Germinal center (tissue), 1 donor: ENCODE measurements around the gene SEZ6.

Experiments
- DNase-seq: peaks from one replicate; pipeline ENCODE4 v3.0.0; 2012; ENCODE audit warnings: mixed read lengths, low spot score

Gene SEZ6, protein sequence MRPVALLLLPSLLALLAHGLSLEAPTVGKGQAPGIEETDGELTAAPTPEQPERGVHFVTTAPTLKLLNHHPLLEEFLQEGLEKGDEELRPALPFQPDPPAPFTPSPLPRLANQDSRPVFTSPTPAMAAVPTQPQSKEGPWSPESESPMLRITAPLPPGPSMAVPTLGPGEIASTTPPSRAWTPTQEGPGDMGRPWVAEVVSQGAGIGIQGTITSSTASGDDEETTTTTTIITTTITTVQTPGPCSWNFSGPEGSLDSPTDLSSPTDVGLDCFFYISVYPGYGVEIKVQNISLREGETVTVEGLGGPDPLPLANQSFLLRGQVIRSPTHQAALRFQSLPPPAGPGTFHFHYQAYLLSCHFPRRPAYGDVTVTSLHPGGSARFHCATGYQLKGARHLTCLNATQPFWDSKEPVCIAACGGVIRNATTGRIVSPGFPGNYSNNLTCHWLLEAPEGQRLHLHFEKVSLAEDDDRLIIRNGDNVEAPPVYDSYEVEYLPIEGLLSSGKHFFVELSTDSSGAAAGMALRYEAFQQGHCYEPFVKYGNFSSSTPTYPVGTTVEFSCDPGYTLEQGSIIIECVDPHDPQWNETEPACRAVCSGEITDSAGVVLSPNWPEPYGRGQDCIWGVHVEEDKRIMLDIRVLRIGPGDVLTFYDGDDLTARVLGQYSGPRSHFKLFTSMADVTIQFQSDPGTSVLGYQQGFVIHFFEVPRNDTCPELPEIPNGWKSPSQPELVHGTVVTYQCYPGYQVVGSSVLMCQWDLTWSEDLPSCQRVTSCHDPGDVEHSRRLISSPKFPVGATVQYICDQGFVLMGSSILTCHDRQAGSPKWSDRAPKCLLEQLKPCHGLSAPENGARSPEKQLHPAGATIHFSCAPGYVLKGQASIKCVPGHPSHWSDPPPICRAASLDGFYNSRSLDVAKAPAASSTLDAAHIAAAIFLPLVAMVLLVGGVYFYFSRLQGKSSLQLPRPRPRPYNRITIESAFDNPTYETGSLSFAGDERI

DNA sequence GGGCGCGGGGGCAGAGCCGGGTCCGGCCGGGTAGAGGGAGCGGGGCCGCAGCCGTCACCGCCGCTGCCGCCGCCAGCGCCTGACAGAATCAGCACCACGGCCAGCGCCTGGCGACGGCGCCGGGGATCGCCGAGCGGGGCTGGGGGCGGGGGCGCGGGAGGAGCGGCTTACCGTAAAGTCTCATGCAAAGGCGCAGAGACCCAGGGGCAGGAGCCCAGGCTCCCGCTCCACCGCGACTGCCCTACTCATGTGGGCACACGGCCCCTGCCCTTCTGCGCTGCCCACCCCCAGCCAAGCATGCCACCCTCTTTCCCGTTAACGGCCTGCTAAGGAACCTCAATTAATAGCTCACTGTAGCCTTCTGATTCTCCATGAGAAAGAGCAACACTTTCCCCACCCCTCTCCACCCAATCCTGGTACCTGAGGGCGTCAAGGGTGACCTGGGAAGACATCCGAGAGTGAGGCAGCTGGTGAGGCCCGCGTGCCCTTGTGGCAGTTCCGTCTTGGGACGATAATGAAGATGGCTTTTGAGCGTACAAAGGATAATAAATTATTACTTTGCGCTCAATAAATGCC, at the start of gene SEZ6:
Gene SEZ6, minus strand, starts transcription at position 98 of the 576 bp plus-strand sequence. CDS start 164 bp downstream, outside the sequence.
- peak; percentile 81 for DNase-seq

DNA sequence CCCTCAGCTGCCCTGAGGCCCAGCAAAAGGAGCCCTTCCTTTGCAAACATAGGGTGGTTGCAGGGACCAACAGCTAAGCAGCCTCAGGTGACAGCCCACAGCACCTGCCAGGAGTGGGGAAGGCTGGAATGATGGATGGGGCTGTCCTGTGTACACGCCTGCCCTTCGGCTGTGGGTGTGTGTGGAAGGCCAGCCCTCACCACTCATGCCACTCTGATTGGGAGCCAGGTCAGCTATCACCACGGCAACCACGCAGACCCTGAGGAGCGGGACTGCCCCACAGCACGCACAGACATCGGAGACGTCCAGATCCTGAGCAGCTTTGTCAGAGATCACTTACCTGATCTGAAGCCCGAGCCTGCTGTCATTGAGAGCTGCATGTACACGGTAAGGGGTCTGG, 49.0 kb upstream of the SEZ6 start:
- no peak for DNase-seq

DNA sequence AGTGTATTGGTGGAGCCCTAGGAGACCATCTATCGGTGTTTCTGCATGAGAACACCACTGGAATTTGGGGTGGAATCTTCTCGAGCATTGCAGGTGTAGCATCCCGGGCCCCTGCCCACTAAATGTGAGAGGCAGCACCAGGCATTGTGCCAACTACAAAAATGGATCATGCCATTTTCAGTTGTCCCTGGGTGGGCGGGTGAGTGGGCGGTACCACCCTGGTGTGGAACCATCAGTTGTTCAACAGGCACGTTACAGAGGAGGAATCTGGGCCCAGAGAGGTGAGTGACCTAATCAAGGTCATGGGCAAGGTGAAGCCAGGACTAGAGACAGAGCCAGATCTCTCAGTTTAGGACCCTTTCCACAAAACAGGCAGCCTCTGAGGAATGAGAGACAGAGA, 45.9 kb upstream of the SEZ6 start:
- DNase-seq: no peak

DNA sequence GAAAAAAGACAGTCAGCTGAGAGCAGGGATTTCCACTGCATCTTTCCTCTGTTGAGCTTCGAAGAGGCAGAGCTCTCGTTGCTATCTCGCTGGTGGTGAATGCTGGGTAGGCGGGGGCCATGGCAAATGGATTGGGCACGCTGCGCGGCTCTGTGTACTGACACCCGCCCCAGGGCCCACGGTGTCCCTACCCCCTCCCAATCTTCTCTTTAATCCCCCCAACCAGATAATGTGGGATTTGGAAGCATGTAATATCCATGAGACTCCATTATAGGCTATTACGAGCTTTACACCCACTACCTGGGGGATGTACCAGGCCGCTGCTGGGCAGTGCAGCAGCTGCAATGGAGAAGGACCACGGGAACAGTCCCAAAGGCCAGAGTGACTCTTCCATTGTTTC, 45.4 kb upstream of the SEZ6 start:
- DNase-seq: no peak

DNA sequence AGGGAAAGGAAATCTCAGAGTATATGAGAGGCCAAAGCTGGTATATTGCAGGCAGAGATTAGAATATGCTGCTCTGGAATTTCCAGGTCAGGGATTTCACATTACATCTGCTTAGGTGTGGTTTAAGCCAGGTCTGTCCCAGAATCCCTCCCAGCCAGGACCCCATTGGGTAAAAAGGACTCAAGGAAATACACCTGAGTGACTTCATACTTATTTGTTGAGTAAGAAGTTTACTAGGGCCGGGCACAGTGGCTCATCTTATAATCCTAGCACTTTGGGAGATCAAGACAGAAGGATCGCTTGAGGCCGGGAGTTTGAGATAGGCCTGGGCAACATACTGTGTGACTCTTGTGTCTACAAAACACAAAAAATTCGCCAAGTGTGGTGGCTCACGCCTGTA, 44.3 kb upstream of the SEZ6 start:
- DNase-seq: no peak

DNA sequence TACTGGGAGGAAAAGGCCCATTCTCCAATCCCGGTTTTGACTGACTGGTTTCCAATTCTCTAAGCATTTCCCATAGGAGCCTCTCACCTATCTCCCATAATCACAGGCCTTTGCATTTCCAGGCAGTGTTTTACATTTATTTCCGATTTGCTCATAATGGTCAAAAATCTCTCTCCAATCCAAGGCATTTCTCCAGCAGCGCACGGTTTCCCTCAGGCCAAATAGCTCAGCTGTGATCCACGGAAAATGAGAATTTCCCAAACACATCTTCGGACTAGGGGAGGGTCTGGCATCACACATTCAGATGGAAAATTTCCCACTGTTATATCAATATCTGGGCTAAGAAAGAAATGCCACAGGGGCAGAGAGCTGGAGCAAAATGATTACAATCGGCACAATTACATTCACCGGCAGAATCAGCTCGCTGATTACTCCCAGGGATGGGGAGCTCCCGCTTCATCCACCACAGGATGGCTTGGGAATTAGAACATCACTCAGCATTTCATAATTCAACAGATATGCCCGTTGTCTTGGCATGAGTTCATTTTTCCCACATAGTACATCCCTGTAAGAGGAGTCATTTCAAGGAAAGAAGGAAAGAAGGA, 43.8 kb upstream of the SEZ6 start:
- DNase-seq: no peak

DNA sequence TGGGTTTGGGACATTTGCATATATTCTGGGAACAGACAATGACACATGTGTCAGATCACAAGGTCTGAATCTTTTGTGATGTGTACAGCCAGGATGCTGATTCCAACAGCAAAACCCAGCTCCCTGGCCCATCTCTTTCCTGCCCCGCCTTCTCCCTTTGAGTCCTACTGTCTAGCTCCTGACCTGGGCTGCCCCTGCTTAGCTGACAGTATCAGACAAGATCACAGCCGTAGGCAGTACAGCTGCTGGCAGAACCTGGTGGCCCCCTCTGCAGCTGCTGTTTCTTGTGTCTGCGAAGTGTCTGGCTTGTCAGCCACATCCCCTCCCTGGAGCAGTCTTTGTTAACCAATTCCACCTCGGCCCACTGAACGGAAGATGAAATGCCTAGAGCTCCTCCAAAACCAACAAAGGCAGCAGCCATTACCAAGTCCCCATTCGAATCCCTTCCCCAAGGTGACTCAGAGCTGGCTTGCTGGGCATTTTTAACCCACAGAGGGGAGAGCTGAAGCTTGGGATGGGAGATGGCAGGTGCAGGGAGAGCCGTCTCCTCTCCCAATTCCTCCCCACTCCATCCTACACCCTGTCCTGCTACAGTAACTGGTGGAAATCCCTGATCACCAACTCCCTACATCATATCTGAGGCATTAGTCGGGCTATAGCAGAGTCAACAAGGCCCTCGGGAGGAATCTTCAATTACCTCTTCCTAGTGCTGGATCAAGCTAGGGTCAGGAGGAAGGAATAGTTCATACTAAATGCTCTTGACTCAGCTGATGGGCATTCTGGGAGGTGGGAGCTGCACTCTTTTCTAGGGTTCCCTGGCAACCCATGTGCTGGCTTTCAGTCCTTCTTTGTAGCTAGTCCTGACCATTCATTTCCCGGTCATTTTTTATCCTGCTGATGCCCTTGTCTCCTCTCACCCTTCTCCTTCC, 42.9 kb upstream of the SEZ6 start:
- no peak for DNase-seq

DNA sequence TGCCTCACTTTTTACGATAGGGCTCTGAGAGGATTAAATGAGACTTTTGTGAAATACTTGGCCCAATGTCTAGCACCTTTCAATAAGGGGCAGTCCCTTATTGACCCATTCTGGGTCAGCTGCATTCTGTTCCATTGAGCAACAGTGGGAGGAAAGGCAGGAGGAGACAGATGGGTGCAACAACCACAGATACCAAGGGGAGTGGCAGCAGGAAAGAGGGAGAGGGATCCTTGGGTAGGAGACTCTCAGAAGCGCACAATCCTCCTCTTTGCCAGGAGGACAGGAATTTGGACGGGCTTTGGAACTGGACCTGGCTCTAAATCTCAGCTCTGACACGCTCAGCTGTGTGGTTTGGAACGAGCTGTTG, 40.6 kb upstream of the SEZ6 start:
- no peak for DNase-seq

DNA sequence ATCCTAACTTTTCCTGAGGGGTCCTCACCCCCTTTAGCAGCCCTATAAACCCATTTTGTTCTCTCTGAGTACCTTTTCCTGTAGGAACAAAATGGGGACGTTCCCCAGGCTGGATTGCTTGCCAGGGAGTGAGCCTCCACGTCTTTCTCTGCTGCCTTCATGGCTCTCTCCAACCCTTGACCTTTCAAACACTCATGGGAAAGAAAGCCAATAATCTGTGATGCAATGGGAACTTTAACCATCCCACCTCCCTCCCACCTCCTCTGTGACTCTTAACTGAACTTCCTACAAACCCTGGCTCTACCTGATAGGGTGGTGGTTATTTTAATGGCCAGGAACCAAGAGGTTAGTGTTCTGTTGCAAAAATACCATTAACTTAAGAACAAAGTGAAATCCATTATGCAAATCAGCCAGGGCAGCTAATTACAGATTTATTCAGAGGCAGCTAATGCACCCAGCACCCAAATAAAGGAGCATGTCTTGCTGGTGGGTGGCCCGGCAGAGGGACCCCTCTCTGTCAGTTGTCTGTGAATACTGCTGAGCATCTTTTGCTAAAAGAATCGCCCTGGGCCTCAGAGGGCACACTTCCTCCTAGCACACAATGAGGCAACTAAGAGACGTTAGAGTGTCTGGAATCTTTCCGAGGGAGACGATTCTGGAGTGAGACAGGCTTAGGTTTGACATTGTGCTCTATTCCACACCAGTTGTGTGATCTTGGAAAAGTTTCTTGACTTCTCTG, 40.1 kb upstream of the SEZ6 start:
- DNase-seq: no peak

DNA sequence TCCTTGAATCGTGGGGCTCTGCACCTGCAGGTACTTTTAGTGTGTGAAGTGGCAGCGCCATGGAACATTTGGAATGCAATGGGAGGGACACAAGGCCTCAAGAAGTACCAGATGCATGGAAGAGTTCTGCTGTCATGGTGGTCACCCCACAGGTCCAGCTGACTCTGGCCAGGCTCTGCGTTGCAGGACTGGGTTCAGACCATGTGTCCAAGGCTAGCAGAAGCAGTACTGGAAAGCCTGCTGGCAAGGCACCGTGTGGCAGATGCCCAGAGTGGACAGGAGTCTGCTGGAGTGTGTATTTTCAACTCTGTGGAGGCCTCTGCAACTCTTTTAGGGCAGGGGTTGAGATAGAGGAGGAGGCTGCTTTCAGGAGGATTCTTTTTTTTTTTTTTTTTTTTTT, 39.2 kb upstream of the SEZ6 start:
- DNase-seq: no peak

DNA sequence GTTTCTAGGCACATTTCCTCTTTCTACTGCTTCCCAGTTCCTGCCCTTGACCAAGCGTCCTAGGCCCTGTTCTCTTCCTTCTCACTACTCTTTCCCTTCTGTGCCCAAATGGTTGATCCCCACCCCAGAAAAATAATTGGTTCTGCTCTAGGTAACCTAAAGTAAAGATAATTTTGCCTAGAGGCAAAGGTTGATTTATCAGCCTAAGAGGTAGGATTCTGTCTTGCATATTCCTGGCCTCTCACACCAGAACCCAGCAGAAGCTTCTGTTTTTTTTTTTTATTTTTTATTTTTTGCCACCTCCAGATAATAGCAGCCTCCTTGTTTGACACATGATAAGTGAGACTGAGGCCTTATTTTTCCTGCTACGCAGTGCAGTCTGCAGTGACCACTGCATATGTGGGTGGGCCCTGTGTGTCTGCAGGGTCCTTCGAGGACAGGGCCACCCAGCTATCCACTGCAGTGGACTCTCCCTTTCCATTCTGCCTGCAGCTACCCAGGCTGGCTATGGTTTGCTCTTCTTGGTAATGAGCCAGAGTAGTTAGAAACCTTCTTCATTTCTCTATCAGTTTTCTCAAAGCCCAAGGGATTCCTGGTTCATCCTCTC, 37.8 kb upstream of the SEZ6 start:
- DNase-seq: no peak

DNA sequence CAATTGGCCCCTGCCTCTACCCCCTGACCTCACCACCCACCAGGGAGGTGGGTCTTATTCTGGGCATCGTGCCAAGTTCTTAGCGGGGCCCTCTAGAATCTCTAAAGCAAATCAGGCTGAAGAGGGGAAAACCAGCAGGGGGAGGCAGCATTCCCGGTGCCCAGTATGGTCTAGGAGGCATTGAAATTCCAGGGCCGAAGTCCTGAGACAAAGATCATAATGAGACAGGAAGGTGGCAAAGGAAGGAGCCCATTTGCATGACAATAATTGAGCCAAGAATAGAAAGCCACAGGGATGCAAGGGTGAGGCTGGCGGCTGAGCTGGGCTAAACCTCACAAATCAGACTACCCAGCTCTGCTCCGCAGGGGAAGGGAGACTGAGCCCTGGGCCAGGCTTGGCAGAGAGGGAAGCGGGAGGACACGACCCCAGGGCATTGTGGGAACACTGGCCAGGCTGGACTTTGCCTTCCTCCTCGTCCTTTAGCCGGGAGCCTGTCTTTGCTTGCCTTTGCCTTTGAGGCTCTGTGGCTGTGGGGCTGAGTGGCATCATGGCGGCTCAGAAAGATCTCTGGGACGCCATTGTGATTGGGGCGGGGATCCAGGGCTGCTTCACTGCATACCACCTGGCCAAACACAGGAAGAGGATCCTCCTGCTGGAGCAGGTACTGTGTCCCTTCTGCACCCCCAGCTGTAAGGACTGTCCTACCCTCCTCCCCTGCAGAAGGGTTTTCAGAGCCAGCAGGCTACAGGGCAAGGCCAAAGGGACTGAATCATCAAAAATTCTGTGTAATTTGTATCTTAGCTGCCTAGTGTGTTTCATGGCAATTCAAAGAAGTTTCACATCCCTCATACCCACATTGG, 37.1 kb upstream of the SEZ6 start, which contains the start of gene PIPOX:
Gene PIPOX, plus strand, starts transcription at position 463 of the 860 bp plus-strand sequence. Its CDS starts 85 bp downstream, at position 548.
- DNase-seq: peak; percentile 39

DNA sequence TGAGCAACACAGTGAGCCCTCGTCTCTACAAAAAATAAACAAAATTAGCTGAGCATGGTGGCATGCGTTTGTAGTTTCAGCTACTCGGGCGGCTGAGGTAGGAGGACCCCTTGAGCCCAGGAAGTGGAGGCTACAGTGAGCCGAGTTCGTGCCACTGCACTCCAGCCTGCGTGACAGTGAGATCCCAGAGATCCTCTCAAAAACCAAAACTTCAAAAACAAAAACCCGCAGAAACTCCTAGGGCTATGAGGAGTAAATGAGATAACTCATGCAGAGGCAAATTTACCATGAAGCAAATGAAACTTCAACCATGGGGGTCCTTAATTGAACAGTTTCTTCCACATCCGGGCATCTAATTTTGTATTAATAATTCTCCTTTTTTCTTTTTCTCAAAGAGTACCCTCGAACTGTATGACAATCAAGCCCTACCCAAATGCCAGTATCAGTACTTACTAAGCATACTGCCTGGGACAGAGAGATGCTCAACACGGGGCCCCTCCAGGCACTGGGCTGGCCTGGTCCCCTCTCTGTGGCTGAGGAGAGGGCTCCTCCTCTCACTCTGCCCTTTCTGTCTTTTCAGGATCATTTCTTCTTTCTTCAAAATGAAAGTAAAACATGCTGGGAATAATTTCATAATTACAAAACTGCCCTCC, 36.3 kb upstream of the SEZ6 start:
- DNase-seq: no peak

DNA sequence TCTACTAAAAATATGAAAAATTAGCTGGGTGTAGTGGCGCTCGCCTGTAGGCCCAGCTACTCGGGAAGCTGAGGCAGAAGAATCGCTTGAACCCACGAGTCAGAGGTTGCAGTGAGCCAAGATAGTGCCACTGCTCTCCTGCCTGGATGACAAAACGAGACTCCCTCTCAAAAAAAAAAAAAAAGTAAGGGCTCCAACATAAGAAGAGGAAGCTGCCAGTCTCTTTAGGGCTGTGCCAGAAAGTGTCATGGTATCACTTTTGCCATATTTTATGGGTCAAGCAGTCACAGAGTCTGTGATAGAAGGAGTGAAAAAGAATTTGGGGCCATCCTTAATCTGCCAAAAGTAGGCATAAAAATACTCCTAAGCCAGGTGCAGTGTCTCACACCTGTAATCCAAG, 35.7 kb upstream of the SEZ6 start:
- DNase-seq: no peak

DNA sequence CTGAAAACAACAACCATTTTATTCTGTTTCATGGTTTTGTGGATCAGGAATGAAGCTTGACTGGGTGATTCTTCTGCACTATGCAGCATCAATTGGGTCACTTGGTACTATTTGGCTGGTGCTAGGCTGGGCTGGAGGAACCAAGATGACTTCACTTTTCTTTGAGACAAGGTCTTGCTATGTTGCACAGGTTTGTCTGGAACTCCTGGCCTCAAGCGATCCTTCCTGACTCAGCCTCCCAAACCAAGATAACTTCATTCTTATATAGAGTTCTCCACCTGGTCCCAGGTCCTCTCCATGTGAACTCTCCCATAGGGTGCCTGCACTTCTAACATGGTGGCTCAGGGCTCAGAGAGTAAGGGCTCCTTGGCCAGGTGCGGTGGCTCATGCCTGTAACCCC, 35.3 kb upstream of the SEZ6 start:
- DNase-seq: no peak

DNA sequence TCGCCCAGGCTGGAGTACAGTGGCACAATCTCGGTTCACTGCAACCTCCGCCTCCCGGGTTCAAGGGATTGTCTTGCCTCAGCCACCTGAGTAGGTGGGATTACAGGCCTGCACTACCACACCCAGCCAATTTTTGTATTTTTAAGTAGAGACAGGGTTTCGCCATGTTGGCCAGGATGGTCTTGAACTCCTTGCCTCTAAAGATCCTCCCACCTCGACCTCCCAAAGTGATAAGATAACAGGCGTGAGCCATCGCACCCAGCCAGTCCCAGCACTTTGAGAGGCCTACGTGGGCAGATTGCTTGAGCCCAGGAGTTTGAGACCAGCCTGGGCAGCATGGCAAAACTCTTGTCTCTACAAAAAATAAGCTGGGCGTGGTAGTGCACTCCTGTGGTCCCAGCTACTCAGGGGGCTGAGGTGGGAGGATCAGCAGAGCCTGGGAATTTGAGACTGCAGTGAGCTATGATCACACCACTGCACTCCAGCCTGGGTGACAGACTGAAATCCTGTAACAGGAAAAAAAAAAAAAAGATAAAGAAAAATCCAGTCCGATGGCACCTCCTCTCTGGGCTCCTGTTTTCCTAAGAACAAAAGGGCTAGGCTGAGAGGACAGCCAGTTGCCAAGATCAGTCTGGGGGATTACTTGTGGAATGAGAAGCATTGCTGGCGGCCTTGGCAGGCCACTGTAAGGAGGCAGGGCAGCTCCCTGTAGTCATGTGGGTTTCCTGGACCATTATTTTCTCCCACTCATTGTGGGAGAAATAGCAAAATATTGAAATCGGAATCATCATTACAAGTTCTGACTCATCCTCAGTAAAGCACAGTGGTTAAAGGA, 34.1 kb upstream of the SEZ6 start:
- no peak for DNase-seq

DNA sequence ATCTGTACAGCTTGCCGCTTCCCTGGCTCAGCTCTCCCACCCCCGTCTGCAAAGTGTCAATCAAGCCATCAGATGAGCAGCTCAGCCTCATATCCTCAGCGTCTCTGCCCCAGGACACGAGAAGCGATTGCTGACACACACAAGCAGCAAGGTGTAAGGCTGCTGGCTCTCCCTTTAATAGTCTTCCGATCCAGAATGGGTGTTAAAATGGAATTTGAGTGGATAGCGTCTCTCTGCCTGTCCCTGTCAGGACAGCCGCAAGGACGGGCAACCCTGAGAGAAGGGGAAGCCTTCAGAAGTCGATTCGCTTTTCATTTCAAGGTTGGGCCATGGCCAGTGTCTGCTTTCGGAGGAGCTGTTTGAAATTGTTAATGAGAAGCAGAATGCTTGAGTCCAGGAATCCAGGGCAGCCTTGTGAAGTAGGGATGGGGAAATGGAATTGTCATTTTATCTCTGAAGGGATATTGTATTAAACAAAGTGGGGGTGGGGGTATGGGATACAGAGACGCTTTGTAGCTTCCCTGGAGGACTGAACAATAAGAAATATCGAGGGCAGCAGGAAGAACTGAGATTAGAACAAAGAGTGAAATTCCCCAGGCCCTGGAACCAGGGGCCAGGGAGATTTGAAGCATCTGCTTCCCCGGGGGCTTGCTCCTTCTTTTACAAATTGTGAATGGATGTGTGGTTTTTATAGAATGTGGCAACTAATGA, 32.4 kb upstream of the SEZ6 start:
- no peak for DNase-seq
